GM19468 (cell line): ENCODE data around the gene DCAF7.

Experiments used
- ATAC-seq: cut with Tn5 transposase; IDR thresholded peaks from one replicate; pipeline ENCODE4 v1.9.1; 2021; ENCODE audit warnings: mild to moderate bottlenecking, moderate library complexity, moderate number of reproducible peaks; ENCODE audit not compliant: unreplicated experiment; ENCODE audit errors: extremely low read depth

DCAF7 gene

GRCh38 chr17:63549946-63550816 is at the start of gene DCAF7:
DCAF7 (plus strand) TSS chr17:63550477; CDS start chr17:63550678, 201 bp downstream.
- peak; percentile 96 for ATAC-seq

GRCh38 chr17:63500543-63501390 is 49.5 kb upstream of the DCAF7 start:
- no peak for ATAC-seq

- no peak for ATAC-seq
Observed at GRCh38 chr17:63503341-63503705, 47.0 kb upstream of the DCAF7 start.

GRCh38 chr17:63504261-63504660 is 46.0 kb upstream of the DCAF7 start:
- no peak for ATAC-seq

GRCh38 chr17:63505341-63505740 is 44.9 kb upstream of the DCAF7 start:
- ATAC-seq: no peak

- ATAC-seq: no peak
Observed at GRCh38 chr17:63506627-63507026, 43.6 kb upstream of the DCAF7 start.

GRCh38 chr17:63511331-63511730 is 38.9 kb upstream of the DCAF7 start:
- no peak for ATAC-seq

- ATAC-seq: no peak
Observed at GRCh38 chr17:63512388-63512787, 37.9 kb upstream of the DCAF7 start.

- no peak for ATAC-seq
Observed at GRCh38 chr17:63512896-63513644, 37.2 kb upstream of the DCAF7 start.

GRCh38 chr17:63514477-63514876 is 35.8 kb upstream of the DCAF7 start:
- ATAC-seq: no peak

- ATAC-seq: no peak
Observed at GRCh38 chr17:63514974-63515373, 35.3 kb upstream of the DCAF7 start.

- ATAC-seq: no peak
Observed at GRCh38 chr17:63515426-63515825, 34.9 kb upstream of the DCAF7 start.

- no peak for ATAC-seq
Observed at GRCh38 chr17:63516910-63517824, 33.1 kb upstream of the DCAF7 start.

- no peak for ATAC-seq
Observed at GRCh38 chr17:63517825-63518534, 32.3 kb upstream of the DCAF7 start.

GRCh38 chr17:63519116-63519881 is 31.0 kb upstream of the DCAF7 start:
- ATAC-seq: no peak

GRCh38 chr17:63519972-63520882 is 30.1 kb upstream of the DCAF7 start:
- ATAC-seq: no peak

- ATAC-seq: no peak
Observed at GRCh38 chr17:63523253-63523855, 26.9 kb upstream of the DCAF7 start, which contains the start of gene KCNH6. KCNH6 (plus strand) TSS chr17:63523358; CDS start chr17:63523414, 56 bp downstream.
